Thyroid gland (tissue), 4 donors: Measurements from ENCODE around the gene SPOCK1.

Source experiments
- CTCF ChIP-seq, 6 experiments: fragments of 200-600 bp in 3 of 6; fragments of 450-650 bp in 3 of 6; sonication (generic) in 3 of 6; IDR thresholded peaks; one replicate each; pipeline ENCODE4 v1.5.1; 2016 to 2019; ENCODE audit warnings: antibody characterized with exemption in 6 of 6, mild to moderate bottlenecking in 2 of 6, inconsistent platforms in 1 of 6, moderate library complexity in 1 of 6
- POLR2A ChIP-seq, 2 donors: fragments of 450-650 bp; IDR thresholded peaks; one replicate each; pipeline ENCODE4 v1.6.1; 2017; ENCODE audit warnings: antibody characterized with exemption in 2 of 2, mild to moderate bottlenecking in 2 of 2, moderate library complexity in 1 of 2

- TF ChIP-seq CTCF (IDR thresholded peaks at IDR 0.05) (no peak), POLR2A (IDR thresholded peaks at IDR 0.05) (no peak)
These were observed 459.1 kb downstream of the SPOCK1 start for GRCh38 chr5:137040024-137040423.
